HG02973 (cell line): ENCODE data around the gene NLGN1.

ENCODE experiments used
- ATAC-seq: cut with Tn5 transposase; IDR thresholded peaks from one replicate; pipeline ENCODE4 v1.9.1; 2021; ENCODE audit warnings: moderate library complexity; ENCODE audit not compliant: unreplicated experiment

Gene NLGN1

GRCh38 chr3:173825730-173826129 lies 428.2 kb downstream of the NLGN1 start:
- no peak for ATAC-seq

- no peak for ATAC-seq
Observed at GRCh38 chr3:173826416-173826815, 428.9 kb downstream of the NLGN1 start.

DNA sequence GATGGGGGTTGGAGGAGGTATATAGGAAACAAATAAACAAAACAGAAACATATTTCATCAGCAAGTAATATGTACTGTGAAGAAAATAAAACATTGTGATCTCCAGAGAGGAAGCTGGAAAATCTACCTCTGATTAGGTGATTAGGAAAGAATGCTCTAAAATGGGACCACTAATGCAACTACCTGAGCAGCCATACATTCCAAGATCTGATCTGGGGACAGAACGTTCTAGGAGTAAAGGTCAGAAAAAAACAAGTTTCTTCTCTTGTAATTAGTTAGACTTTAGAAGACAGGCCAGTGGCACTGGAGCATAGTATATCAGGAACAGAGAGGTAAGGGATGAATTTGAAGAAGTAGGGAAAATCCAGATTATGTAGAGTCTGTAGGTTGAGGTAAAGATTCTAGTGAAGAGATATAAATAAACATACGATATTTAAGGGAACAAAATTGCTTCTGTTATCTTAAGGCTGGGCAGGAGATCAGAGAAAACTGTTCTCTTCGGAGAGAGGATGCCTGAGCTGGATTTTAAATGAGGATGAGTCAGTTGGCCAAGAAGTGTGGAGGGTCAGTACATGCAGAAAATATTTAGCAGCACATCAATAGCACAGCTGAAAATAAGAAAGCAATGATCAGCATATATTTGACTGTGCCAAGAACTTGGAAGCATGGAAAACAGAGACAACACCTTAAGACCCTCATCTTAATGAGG lies 429.5 kb downstream of the NLGN1 start:
- no peak for ATAC-seq

DNA sequence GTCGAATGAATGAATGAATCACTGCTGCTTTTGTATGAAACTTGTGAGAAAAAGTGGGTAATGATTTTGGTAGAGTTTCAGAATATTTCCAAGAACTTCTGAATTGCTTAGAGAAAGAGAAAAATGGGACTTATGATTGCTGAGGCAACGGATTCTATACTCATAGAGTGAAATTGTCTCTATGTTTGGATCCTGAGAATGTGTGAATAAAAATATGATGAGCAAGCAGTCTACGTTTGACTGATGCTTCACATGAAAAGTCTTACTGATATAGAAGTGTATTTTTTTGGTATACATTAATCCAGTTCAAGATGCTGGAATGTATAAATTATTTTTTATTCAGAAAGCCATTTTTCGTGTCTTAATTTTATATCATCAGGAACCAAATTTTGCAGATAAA lies 441.1 kb downstream of the NLGN1 start:
- ATAC-seq = no peak

- no peak for ATAC-seq
Observed at GRCh38 chr3:173839859-173840258, 442.3 kb downstream of the NLGN1 start.

GRCh38 chr3:173841334-173841733 lies 443.8 kb downstream of the NLGN1 start:
- no peak for ATAC-seq

- ATAC-seq = no peak
Observed at GRCh38 chr3:173843060-173843459, 445.5 kb downstream of the NLGN1 start.

- no peak for ATAC-seq
Observed at GRCh38 chr3:173846584-173846983, 449.0 kb downstream of the NLGN1 start.

DNA sequence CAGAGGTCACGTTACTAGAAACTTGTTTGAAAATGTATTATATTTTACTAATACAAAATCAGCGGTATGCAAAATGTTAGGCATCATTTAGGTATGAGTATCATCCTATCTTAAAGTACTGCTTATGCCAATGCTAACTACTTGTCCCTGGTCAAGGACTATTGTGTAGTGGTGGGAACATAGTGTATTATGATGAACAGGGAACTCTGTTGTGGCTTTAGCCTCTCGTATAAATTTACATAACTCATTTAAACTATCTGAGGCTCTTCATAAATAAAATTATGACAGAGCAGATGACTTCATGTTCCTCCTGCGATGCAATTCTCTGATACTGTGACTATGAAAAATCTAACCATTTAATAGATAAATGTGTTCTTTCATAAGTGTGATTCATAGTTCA lies 451.9 kb downstream of the NLGN1 start:
- ATAC-seq = no peak

DNA sequence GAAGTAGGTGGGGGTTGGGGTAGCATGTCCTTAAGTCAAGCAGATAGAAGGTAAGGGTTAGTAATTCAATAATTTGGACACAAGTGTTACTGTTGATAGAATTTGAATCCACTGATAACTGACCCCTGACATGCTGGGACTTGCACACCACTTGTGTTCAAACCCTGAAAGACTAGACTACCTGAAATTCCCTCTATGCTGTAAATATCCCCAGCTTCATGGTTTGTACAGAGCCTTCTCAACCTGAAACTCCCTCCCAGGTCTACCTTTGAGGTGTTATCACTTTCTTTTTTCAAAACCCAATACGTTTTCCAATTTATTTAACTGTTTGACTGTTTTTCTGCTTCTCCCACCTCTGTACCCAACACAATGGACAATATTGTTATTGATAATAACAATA lies 459.6 kb downstream of the NLGN1 start:
- no peak for ATAC-seq

DNA sequence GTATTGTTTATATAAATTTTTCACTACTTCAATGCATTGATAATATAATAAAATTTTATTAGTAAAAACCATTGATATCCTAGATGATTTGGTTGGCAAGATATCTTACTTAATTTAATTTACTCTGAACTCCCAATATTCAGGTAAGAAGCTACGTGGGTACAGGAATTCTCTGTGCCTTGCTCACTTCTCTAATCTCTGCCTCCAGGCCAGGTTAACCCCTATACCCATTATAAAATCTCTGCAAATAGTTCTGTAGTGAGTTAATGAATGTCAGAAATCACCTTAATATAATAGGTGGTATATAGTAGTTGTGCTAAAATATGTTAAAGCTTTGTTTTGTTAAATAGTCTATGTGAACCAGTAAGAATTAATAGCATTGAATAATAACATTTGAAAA lies 465.2 kb downstream of the NLGN1 start:
- no peak for ATAC-seq

DNA sequence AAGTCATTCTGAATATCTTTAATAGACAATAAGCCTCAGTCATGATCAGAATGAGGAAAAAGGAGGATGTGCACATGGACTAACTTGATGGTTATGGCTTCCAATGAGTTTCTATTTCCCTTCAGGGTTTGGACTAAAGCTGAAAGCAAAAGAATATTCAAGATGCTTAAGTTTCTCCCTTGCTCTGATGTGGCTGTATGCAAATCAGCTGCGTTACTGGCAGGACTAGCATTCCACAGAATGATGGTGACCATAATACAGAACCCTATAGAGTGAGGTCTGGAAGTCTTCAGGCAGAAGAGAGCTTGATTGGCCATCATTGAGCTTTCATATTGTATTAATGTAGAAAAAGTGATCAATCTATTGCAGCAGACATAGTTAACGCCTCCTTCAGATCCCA lies 466.0 kb downstream of the NLGN1 start:
- no peak for ATAC-seq

DNA sequence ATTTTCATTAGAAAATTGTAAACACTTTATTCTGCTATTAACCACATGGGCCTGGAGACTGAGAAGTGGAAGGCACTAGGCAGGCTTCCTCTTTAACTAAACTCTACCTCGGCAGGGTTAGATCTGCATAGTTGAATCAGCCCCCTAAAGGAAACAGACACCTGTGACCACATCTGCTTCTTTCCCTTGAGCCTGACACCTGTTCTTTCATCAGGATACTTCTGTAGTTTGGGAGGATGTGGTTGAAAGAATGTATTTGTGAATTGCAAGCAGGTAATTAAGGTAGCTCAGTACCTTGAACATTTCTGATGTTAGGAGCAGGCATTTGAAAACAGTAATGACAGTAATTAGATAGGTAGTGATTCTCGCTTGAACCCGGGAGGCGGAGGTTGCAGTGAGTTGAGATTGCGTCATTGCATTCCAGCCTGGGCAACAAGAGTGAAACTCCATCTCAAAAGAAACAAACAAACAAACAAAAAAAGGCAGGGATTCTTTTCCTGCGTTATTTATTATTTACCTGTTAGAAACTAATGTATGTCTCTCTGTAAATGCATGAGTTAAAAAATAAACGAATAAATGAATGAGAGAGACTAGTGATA lies 468.5 kb downstream of the NLGN1 start:
- no peak for ATAC-seq

- ATAC-seq = no peak
Observed at GRCh38 chr3:173869766-173870165, 472.2 kb downstream of the NLGN1 start.

DNA sequence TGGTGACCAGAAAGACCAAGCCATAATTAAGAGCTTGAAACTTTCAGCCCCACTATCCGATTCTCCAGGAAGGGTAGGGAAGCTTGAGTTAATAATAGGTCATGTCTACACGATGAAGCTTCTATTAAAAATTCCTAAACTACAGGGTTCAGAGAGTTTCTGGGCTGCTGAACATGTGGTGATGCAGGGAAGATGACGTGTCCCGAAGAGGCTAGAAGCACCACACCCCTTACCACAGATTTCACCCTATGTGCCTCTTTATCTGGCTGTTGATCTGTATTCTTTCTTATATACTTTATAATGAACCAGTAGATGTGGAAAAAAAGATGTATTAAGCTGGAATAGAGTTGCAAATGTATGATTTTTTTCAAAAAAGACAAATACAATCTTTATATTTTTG lies 473.4 kb downstream of the NLGN1 start:
- no peak for ATAC-seq

GRCh38 chr3:173875790-173876189 lies 478.2 kb downstream of the NLGN1 start:
- no peak for ATAC-seq

GRCh38 chr3:173876476-173876875 lies 478.9 kb downstream of the NLGN1 start:
- ATAC-seq = no peak

DNA sequence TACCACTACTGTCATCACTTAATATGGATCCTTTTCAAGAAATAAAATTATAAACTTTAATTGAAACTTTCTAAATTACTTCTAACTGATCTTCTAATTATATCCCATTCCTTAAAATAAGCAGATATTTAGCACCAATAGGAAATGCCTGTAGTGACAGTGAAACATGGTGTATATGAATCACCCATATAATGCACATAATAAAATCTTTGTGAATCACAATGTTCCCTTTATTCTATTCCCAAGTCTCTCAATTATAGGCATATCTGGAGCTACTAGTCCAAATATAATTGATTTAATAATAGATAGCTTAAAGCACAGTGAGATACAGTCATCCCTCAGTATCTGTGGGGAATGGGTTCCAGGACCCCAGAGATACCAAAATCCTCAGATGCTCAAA lies 490.3 kb downstream of the NLGN1 start:
- ATAC-seq = no peak

- no peak for ATAC-seq
Observed at GRCh38 chr3:173889596-173889995, 492.1 kb downstream of the NLGN1 start.

DNA sequence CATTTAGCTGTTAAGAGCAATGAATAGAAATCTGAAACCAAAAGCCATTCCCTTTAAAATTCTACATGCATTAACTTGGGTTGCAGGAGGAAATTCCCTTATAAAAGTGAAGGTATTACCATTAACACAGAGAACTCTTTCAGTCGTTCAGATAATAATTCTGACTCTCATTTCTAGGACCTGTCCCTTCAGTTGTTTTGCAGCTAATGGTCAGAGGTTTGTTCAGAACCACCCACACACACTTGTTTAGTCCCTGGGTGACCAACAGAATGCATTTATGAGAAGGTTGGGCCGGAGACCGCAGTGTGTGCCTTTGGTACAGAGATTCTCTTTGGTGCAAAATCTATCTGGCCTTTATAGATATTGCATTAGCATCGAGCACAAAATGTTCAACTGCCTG lies 492.5 kb downstream of the NLGN1 start:
- no peak for ATAC-seq

- no peak for ATAC-seq
Observed at GRCh38 chr3:173891272-173892100, 493.9 kb downstream of the NLGN1 start.

GRCh38 chr3:173892547-173892946 lies 495.0 kb downstream of the NLGN1 start:
- ATAC-seq = no peak
